Esophagus muscularis mucosa (tissue), 4 donors: ENCODE data around the gene C4orf51. TPM values are rescaled to one million over a fixed set of nuclear protein-coding genes. Genes with fewer than 3 reads are reported as not detected.

Experiments used
- DNase-seq: peaks from one replicate; pipeline ENCODE4 v3.0.0-alpha.2; 2017; ENCODE audit errors: extremely low spot score
- H3K27ac ChIP-seq, 4 donors: fragments of 200-600 bp; sonication (generic); replicated peaks in 1 of 4; 1 replicate in 3 of 4; 2 replicates in 1 of 4; pipeline ENCODE4 v1.5.1; 2016 to 2019; ENCODE audit warnings: mild to moderate bottlenecking in 1 of 4
- H3K27me3 ChIP-seq, 4 donors: fragments of 200-600 bp; sonication (generic); one replicate each; pipeline versions ENCODE4 v1.5.1 to v1.6.0; 2016 to 2019
- H3K36me3 ChIP-seq, 4 donors: fragments of 200-600 bp; sonication (generic); one replicate each; pipeline ENCODE4 v1.5.1; 2016 to 2019
- H3K4me1 ChIP-seq, 4 donors: fragments of 200-600 bp; sonication (generic); one replicate each; pipeline ENCODE4 v1.5.1; 2016 to 2019
- H3K4me3 ChIP-seq, 4 donors: fragments of 200-600 bp; sonication (generic); 1 replicate in 2 of 4; 2 replicates in 2 of 4; pipeline ENCODE4 v1.5.1; 2016 to 2019; ENCODE audit warnings: mild to moderate bottlenecking in 4 of 4, moderate library complexity in 1 of 4
- H3K9me3 ChIP-seq, 4 donors: fragments of 200-600 bp; sonication (generic); 1 replicate in 3 of 4; 2 replicates in 1 of 4; pipeline ENCODE4 v1.5.1; 2016 to 2019
- CTCF ChIP-seq, 3 experiments: fragments of 200-600 bp in 2 of 3; fragments of 450-650 bp in 1 of 3; sonication (generic) in 2 of 3; IDR thresholded peaks; one replicate each; pipeline ENCODE4 v1.5.1; 2017 to 2019; ENCODE audit warnings: antibody characterized with exemption in 3 of 3, mild to moderate bottlenecking in 2 of 3, moderate library complexity in 1 of 3
- EP300 ChIP-seq: sonication (generic); formaldehyde crosslinking; IDR thresholded peaks from one replicate; pipeline ENCODE4 v1.6.1; 2017; ENCODE audit warnings: antibody characterized with exemption
- POLR2A ChIP-seq: fragments of 450-650 bp; IDR thresholded peaks from one replicate; pipeline ENCODE4 v1.6.1; 2017; ENCODE audit warnings: antibody characterized with exemption, moderate library complexity, mild to moderate bottlenecking, low read depth
- POLR2AphosphoS5 ChIP-seq, 2 donors: sonication (generic); formaldehyde crosslinking; IDR thresholded peaks; one replicate each; pipeline ENCODE4 v1.6.1; 2017; ENCODE audit warnings: antibody characterized with exemption in 2 of 2
- WGBS: methylation state at CpG from one replicate; pipeline ENCODE4 v1.1.5; 2018; 5-methylcytosine and 5-hydroxymethylcytosine counted together
- intact Hi-C: fragments of 100-400 bp; cut with DNase I; formaldehyde crosslinking; loops from one replicate; pipeline ENCODE4 v1.15.1; 2023
- total RNA-seq, 4 donors: library from RNA; depleted of rRNA; stranded (reverse); fragments of >200 nt; gene quantifications; one replicate each; pipeline versions ENCODE4 v1.1.0 to v1.2.1, GENCODE V29; 2016

C4orf51 gene
- total RNA-seq, 4 donors from 2014 or later: not detected

GRCh38 chr4:145723336-145723735 lies 43.4 kb downstream of the C4orf51 start:
- intact Hi-C loops: loop anchor here (10.0 kb wide), 1 partner anchor 89 kb away; no protein-coding TSS in a partner anchor
- no peak overlapping the region for H3K4me3 ChIP-seq

GRCh38 chr4:145730026-145730425 lies 50.1 kb downstream of the C4orf51 start:
- no peak overlapping the region for H3K27ac ChIP-seq
- peaks cover 21 to 42% (median 40%) of the 10 kb centered on the region in 4 donors for H3K4me1 ChIP-seq
- H3K36me3 ChIP-seq: no peaks in the 10 kb centered on the region
- no peaks in the 10 kb centered on the region for H3K27me3 ChIP-seq
- intact Hi-C loops: no loop called here
- H3K9me3 ChIP-seq: no peaks in the 10 kb centered on the region
- no peak overlapping the region for H3K4me3 ChIP-seq
- TF ChIP-seq EP300: no peak
- no peak for TF ChIP-seq POLR2A
- no peak for TF ChIP-seq POLR2AphosphoS5 (IDR thresholded peaks at IDR 0.05)
- TF ChIP-seq CTCF (IDR thresholded peaks at IDR 0.05): no peak
- 89% methylated on average over 5 of the region's 5 CpGs for WGBS
- DNase-seq: no peak

More at GRCh38 chr4:145723336-145723735, 43.4 kb downstream of the C4orf51 start:
- TF ChIP-seq CTCF (IDR thresholded peaks at IDR 0.05) (peak in 1 of 3 experiments; percentile 14), POLR2AphosphoS5 (IDR thresholded peaks at IDR 0.05) (no peak), POLR2A (no peak)
- 93% methylated on average over 2 of the region's 2 CpGs for WGBS
- Histone ChIP-seq H3K36me3 (no peaks in the 10 kb centered on the region), H3K9me3 (no peaks in the 10 kb centered on the region), H3K27ac (no peak overlapping the region), H3K4me1 (no peaks in the 10 kb centered on the region), H3K27me3 (no peaks in the 10 kb centered on the region)
- DNase-seq: no peak

GRCh38 chr4:145731028-145731427 lies 51.1 kb downstream of the C4orf51 start:
- no peaks in the 10 kb centered on the region for H3K9me3 ChIP-seq
- no peak for DNase-seq
- 47% methylated on average over 1 of the region's 1 CpG for WGBS

GRCh38 chr4:145732001-145732815 lies 52.3 kb downstream of the C4orf51 start:
- DNase-seq: no peak
- intact Hi-C loops: loop anchor here (2.0 kb wide), 1 partner anchor 207 kb away; the partner anchor contains the start of gene ZNF827
- Histone ChIP-seq H3K27ac (peak overlapping the region; percentile 94 to 100 (median 98)), H3K4me3 (peak overlapping the region; percentile 64 to 74 (median 65)), H3K9me3 (no peaks in the 10 kb centered on the region), H3K27me3 (no peaks in the 10 kb centered on the region), H3K4me1 (peaks cover 39 to 63% (median 62%) of the 10 kb centered on the region in 4 donors), H3K36me3 (no peaks in the 10 kb centered on the region)
- TF ChIP-seq POLR2AphosphoS5 (IDR thresholded peaks at IDR 0.05) (no peak), CTCF (IDR thresholded peaks at IDR 0.05) (no peak), POLR2A (no peak), EP300 (no peak)
- 45% methylated on average over 14 of the region's 14 CpGs for WGBS

More at GRCh38 chr4:145731028-145731427, 51.1 kb downstream of the C4orf51 start:
- Histone ChIP-seq H3K4me3 (no peak overlapping the region), H3K27ac (peak overlapping the region in 1 of 4 donors; percentile 51), H3K4me1 (peaks cover 31 to 52% (median 50%) of the 10 kb centered on the region in 4 donors), H3K36me3 (no peaks in the 10 kb centered on the region), H3K27me3 (no peaks in the 10 kb centered on the region)
- intact Hi-C loops: no loop called here
- TF ChIP-seq CTCF (IDR thresholded peaks at IDR 0.05) (no peak), POLR2A (no peak), EP300 (no peak), POLR2AphosphoS5 (IDR thresholded peaks at IDR 0.05) (no peak)
